Left lung (tissue), 10 donors: ENCODE data around the gene TNFRSF13B. TPM values are rescaled to one million over a fixed set of nuclear protein-coding genes. Genes with fewer than 3 reads are reported as not detected.

Experiments used
- ATAC-seq: fragments of 200-7000 bp; cut with Tn5 transposase; one replicate; pipeline ENCODE4 v1.9.1; 2020; ENCODE audit warnings: moderate library complexity
- DNase-seq, 4 donors: peaks; one replicate each; pipeline ENCODE4 v3.0.0-alpha.2; 2013 to 2020
- H3K27ac ChIP-seq, 2 donors: fragments of 200-600 bp; sonication (generic) in 1 of 2; one replicate each; pipeline versions ENCODE4 v1.5.0 to v1.8.0; 2020 to 2021
- H3K27me3 ChIP-seq, 2 donors: fragments of 200-600 bp; sonication (generic) in 1 of 2; one replicate each; pipeline versions ENCODE4 v1.5.0 to v1.8.0; 2020 to 2021
- H3K36me3 ChIP-seq, 2 donors: fragments of 200-600 bp; sonication (generic) in 1 of 2; one replicate each; pipeline versions ENCODE4 v1.5.0 to v1.8.0; 2020 to 2021
- H3K4me1 ChIP-seq, 2 donors: fragments of 200-600 bp; one replicate each; pipeline ENCODE4 v1.8.0; 2021
- H3K4me3 ChIP-seq, 2 donors: fragments of 200-600 bp; sonication (generic) in 1 of 2; one replicate each; pipeline versions ENCODE4 v1.5.0 to v1.8.0; 2020 to 2021; ENCODE audit warnings: mild to moderate bottlenecking in 1 of 2
- H3K9me3 ChIP-seq, 2 donors: fragments of 200-600 bp; sonication (generic) in 1 of 2; one replicate each; pipeline versions ENCODE4 v1.5.0 to v1.8.0; 2020 to 2021
- CTCF ChIP-seq, 2 donors: fragments of 200-600 bp; sonication (generic) in 1 of 2; IDR thresholded peaks; one replicate each; pipeline versions ENCODE4 v1.5.0 to v1.8.0; 2021; ENCODE audit warnings: antibody characterized with exemption in 2 of 2
- intact Hi-C, 2 donors: fragments of 100-400 bp; cut with DNase I; formaldehyde crosslinking; loops; one replicate each; pipeline versions ENCODE4 v1.11.2 to v1.14.2; 2022
- polyA plus RNA-seq, 6 donors: library from polyadenylated mRNA; unstranded; fragments of 120-200 nt; gene quantifications; one replicate each; pipeline ENCODE4 v1.2.1, GENCODE V29; 2013; ENCODE audit not compliant: insufficient read length in 6 of 6
- total RNA-seq, 2 donors: library from RNA; stranded (reverse); fragmentation: NEBNext Ultra II Directional; extraction: Animal tissue kit (Norgen Biotek cat#: 25700); gene quantifications; one replicate each; pipeline ENCODE4 v1.2.1, GENCODE V29; 2021
- donor health status: DM: no; HTN: yes; CAD: no.
- donor health status: DM: no; HTN: no; CAD: no.

TNFRSF13B gene
- total and polyA plus RNA-seq, 8 donors, result 0.61 to 0.79 TPM; not detected in 6

- Histone ChIP-seq H3K9me3 (no peaks in the 10 kb centered on the region), H3K27me3 (no peaks in the 10 kb centered on the region), H3K4me1 (peaks cover 0 to 21% of the 10 kb centered on the region in 2 donors), H3K4me3 (no peak overlapping the region), H3K36me3 (no peaks in the 10 kb centered on the region), H3K27ac (no peak overlapping the region)
- intact Hi-C loops, result no loop called here
- DNase-seq, result peak; percentile 70 to 95 (median 83)
- ATAC-seq, result peak; percentile 81
- peak; percentile 81 to 82 for TF ChIP-seq CTCF (IDR thresholded peaks at IDR 0.05)
Measured at GRCh38 chr17:16991349-16992009, 19.6 kb upstream of the TNFRSF13B start.

GRCh38 chr17:16989953-16990860, 18.3 kb upstream of the TNFRSF13B start:
- no peak for ATAC-seq
- TF ChIP-seq CTCF (IDR thresholded peaks at IDR 0.05), result no peak
- no peaks in the 10 kb centered on the region for H3K9me3 ChIP-seq
- intact Hi-C loops, result no loop called here
- H3K4me1 ChIP-seq, result peaks cover 0 to 21% of the 10 kb centered on the region in 2 donors
- no peaks in the 10 kb centered on the region for H3K27me3 ChIP-seq
- no peak overlapping the region for H3K27ac ChIP-seq
- no peak for DNase-seq
- no peaks in the 10 kb centered on the region for H3K36me3 ChIP-seq
- H3K4me3 ChIP-seq, result no peak overlapping the region

GRCh38 chr17:16989230-16989952, 17.5 kb upstream of the TNFRSF13B start:
- no peaks in the 10 kb centered on the region for H3K27me3 ChIP-seq
- H3K27ac ChIP-seq, result peak overlapping the region in 1 of 2 donors; percentile 53
- H3K4me1 ChIP-seq, result peaks cover 0 to 21% of the 10 kb centered on the region in 2 donors
- intact Hi-C loops, result no loop called here
- no peak for ATAC-seq
- H3K9me3 ChIP-seq, result no peaks in the 10 kb centered on the region
- no peaks in the 10 kb centered on the region for H3K36me3 ChIP-seq
- TF ChIP-seq CTCF (IDR thresholded peaks at IDR 0.05), result no peak
- no peak for DNase-seq
- H3K4me3 ChIP-seq, result no peak overlapping the region

- intact Hi-C loops, result no loop called here
- peak; percentile 9 for ATAC-seq
- peak overlapping the region in 1 of 2 donors; percentile 53 for H3K27ac ChIP-seq
- H3K36me3 ChIP-seq, result no peaks in the 10 kb centered on the region
- DNase-seq, result no peak
- no peak overlapping the region for H3K4me3 ChIP-seq
- no peak for TF ChIP-seq CTCF (IDR thresholded peaks at IDR 0.05)
- H3K4me1 ChIP-seq, result peaks cover 0 to 21% of the 10 kb centered on the region in 2 donors
- no peaks in the 10 kb centered on the region for H3K9me3 ChIP-seq
- H3K27me3 ChIP-seq, result no peaks in the 10 kb centered on the region
Measured at GRCh38 chr17:16988749-16989229, 16.9 kb upstream of the TNFRSF13B start.
